Left ventricle myocardium inferior (tissue), 1 donor: Measurements from ENCODE around the gene RAD51B. TPM values are rescaled to one million over a fixed set of nuclear protein-coding genes. Genes with fewer than 3 reads are reported as not detected.
A peak's percentile ranks its signal among the peaks of the same experiment; 100 is the strongest.

Source experiments
- DNase-seq: peaks from one replicate; pipeline ENCODE4 v3.0.0-alpha.2; 2020
- H3K27ac ChIP-seq: fragments of 200-600 bp; replicated peaks from 2 replicates; pipeline ENCODE4 v1.8.0; 2021
- H3K27me3 ChIP-seq: fragments of 200-600 bp; 2 replicates; pipeline ENCODE4 v1.8.0; 2021; ENCODE audit warnings: low read depth
- H3K36me3 ChIP-seq: fragments of 200-600 bp; 2 replicates; pipeline ENCODE4 v1.8.0; 2021
- H3K4me1 ChIP-seq: fragments of 200-600 bp; 2 replicates; pipeline ENCODE4 v1.8.0; 2021
- H3K4me3 ChIP-seq: fragments of 200-600 bp; 2 replicates; pipeline ENCODE4 v1.8.0; 2021; ENCODE audit warnings: mild to moderate bottlenecking, moderate library complexity
- H3K9me3 ChIP-seq: fragments of 200-600 bp; replicated peaks from 2 replicates; pipeline ENCODE4 v1.8.0; 2021
- intact Hi-C: fragments of 100-400 bp; cut with micrococcal nuclease; formaldehyde crosslinking; loops from one replicate; pipeline ENCODE4 v1.11.0; 2022
- total RNA-seq: library from RNA; stranded (reverse); fragmentation: NEBNext Ultra II Directional; extraction: Animal tissue kit (Norgen Biotek cat#: 25700); gene quantifications from one replicate; pipeline ENCODE4 v1.2.1, GENCODE V29; 2021
- TF ChIP-seq, protein P1 (sequence below): fragments of 200-600 bp; IDR thresholded peaks from 2 replicates; pipeline ENCODE4 v1.8.0; 2021; ENCODE audit warnings: antibody characterized with exemption, mild to moderate bottlenecking, borderline replicate concordance
- donor health status: DM: no; HTN: yes; CAD: no; lungs with severe emphysema.

RAD51B gene
- total RNA-seq, 1 donor from 2014 or later = 2.4 TPM

DNA sequence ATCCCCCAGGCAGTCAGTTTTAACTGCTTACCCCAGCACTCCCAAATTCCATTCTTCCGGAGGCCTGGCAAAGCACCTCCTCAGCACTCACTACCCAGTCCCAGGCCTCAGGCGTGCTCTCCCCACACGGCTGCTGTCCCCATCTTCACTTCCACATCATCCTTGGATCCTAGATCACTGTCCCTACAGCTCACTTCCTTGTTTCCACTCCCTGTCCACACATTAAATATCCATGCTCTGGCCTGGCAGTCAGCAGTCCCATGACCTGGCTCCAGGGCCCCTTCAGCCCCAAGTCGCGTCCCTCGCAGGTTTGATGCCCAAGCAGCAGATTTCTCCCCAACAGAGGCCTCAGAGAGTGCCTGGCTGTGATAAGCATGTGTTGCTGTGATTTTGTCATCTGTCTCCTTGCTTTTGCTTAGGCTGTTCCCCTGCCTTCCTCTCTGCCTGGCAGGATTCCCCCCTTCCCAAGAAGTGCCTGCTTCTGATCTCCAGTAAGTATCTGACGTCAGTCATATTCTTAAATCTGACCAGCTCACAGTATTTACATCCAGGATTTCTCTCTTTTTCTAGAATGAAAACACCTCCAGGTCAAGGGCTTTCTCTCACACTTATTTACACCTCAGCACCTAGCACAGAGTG is 731.6 kb downstream of the RAD51B start:
- H3K27me3 ChIP-seq = no peaks in the 10 kb centered on the region
- TF ChIP-seq, protein P1, sequence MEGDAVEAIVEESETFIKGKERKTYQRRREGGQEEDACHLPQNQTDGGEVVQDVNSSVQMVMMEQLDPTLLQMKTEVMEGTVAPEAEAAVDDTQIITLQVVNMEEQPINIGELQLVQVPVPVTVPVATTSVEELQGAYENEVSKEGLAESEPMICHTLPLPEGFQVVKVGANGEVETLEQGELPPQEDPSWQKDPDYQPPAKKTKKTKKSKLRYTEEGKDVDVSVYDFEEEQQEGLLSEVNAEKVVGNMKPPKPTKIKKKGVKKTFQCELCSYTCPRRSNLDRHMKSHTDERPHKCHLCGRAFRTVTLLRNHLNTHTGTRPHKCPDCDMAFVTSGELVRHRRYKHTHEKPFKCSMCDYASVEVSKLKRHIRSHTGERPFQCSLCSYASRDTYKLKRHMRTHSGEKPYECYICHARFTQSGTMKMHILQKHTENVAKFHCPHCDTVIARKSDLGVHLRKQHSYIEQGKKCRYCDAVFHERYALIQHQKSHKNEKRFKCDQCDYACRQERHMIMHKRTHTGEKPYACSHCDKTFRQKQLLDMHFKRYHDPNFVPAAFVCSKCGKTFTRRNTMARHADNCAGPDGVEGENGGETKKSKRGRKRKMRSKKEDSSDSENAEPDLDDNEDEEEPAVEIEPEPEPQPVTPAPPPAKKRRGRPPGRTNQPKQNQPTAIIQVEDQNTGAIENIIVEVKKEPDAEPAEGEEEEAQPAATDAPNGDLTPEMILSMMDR = no peak
- no peak for DNase-seq
- peaks cover 91% of the 10 kb centered on the region for H3K4me1 ChIP-seq
- peak overlapping the region; percentile 75 for H3K27ac ChIP-seq
- H3K9me3 ChIP-seq = no peaks in the 10 kb centered on the region
- H3K4me3 ChIP-seq = no peak overlapping the region
- intact Hi-C loops = no loop called here
- H3K36me3 ChIP-seq = no peaks in the 10 kb centered on the region

DNA sequence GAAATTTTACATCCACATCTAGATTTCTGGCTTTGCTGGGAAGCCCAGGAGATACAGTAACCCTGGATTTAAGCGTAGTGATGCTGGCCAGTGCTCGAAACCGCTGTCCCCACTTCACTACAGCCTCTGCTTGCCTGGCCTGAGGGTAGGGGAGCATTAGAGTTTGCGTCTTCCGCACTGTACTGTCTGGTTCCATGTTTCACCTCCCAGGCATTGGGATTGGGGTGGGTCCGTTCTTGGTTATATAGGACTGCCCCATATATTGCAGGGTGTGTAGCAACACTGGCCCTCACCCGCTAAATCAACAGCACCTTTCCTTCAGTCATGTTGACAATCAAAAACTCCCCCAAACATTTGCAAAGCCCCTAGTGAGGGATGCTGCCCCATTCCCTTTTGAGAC is 732.5 kb downstream of the RAD51B start:
- H3K27ac ChIP-seq = peak overlapping the region; percentile 75
- intact Hi-C loops = no loop called here
- H3K4me3 ChIP-seq = no peak overlapping the region
- DNase-seq = no peak
- H3K4me1 ChIP-seq = peaks cover 83% of the 10 kb centered on the region
- TF ChIP-seq, protein P1 = no peak
- H3K9me3 ChIP-seq = no peaks in the 10 kb centered on the region
- no peaks in the 10 kb centered on the region for H3K36me3 ChIP-seq
- H3K27me3 ChIP-seq = no peaks in the 10 kb centered on the region

DNA sequence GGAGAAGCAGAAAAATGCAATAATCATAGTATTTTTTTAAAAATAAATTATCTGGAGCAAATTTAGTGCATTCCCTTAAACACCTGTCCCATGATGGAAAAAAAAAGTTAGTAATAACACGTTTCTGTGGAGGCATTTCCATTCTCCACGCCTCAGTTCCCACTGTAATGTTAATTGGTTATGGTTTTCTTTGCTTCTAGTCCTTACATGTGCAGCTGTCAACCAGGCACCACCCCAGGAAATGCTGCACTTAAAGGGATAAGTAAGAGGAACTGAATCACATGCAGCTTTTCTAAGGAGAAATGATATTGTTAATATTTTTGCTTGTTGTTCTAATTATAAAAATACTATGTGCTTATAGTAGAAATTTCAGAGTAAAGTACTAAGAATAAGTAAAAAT is 733.0 kb downstream of the RAD51B start:
- H3K4me3 ChIP-seq = no peak overlapping the region
- H3K4me1 ChIP-seq = peaks cover 78% of the 10 kb centered on the region
- peak overlapping the region; percentile 75 for H3K27ac ChIP-seq
- TF ChIP-seq, protein P1 = no peak
- H3K36me3 ChIP-seq = no peaks in the 10 kb centered on the region
- H3K27me3 ChIP-seq = no peaks in the 10 kb centered on the region
- no peak for DNase-seq
- intact Hi-C loops = no loop called here
- no peaks in the 10 kb centered on the region for H3K9me3 ChIP-seq

DNA sequence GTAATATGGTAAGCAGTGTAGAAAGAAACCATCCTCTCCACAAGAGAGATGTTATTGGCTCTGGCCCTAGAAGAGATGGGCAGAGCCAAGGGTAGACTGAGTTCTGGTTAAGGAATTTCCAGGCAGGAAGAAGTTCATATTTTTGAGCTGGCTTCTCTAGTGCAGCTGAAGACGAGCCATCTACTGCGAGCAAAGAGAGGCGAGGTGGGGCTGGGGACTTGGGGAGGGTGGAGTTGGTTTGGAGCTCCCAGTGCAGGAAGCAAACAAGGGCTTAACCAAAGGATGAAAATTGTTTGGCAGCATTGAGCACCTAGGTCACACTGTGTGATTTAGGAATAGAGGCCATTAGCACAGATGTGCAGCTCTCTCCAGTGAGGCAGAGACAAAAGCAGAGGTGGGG is 733.7 kb downstream of the RAD51B start:
- Histone ChIP-seq H3K9me3 (no peaks in the 10 kb centered on the region), H3K36me3 (no peaks in the 10 kb centered on the region), H3K4me1 (peaks cover 71% of the 10 kb centered on the region), H3K4me3 (no peak overlapping the region), H3K27ac (peak overlapping the region; percentile 75), H3K27me3 (no peaks in the 10 kb centered on the region)
- TF ChIP-seq, protein P1 = no peak
- intact Hi-C loops = no loop called here
- peak; percentile 45 for DNase-seq

DNA sequence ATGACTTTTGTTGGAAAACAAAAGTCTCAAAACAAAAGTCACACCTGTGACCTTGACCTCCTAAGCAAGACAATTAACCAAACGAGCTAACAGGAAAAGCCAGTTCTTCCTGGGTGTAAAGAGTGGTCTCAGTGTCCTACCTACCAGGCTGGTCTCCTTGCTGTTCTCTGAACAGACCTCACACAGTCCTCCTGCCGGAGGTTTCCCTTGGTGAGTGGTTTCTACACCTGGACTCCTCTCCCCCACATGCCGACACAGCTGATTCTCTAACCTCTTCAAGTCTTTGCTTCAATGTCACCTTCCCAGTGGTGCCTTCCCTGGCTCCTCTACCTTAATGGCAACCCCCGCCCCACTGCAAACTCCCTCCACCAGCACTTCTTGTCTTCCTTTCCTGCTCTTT is 734.7 kb downstream of the RAD51B start:
- TF ChIP-seq, protein P1 = no peak
- no peak for DNase-seq
- intact Hi-C loops = no loop called here
- Histone ChIP-seq H3K27me3 (no peaks in the 10 kb centered on the region), H3K36me3 (no peaks in the 10 kb centered on the region), H3K4me3 (no peak overlapping the region), H3K27ac (peak overlapping the region; percentile 75), H3K4me1 (peaks cover 62% of the 10 kb centered on the region), H3K9me3 (no peaks in the 10 kb centered on the region)

DNA sequence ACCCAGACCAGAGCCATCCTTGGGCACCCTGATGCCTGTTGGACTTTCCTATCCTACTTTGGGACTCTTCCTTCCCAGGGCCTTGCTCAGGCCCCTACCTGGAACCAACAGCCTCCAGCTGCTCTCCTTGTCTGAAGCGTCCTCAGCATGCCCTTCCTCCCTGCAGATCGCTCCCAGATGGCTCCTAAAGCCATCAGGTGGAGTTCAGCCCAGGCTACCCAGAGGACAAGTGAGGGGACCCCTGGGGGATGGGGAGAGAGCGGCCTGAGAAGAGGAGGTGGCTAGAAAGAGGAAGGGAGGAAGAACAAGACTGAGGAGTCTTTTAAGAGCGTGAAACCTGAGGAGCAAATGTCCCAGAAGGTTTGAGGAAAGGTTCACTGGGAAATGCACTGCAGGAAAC is 736.7 kb downstream of the RAD51B start:
- Histone ChIP-seq H3K4me3 (no peak overlapping the region), H3K27ac (no peak overlapping the region), H3K36me3 (no peaks in the 10 kb centered on the region), H3K27me3 (no peaks in the 10 kb centered on the region), H3K9me3 (no peaks in the 10 kb centered on the region), H3K4me1 (peaks cover 44% of the 10 kb centered on the region)
- DNase-seq = no peak
- TF ChIP-seq, protein P1 = no peak
- intact Hi-C loops = no loop called here
